Psoas muscle (tissue), 8 donors: ENCODE results near the gene PRR36. TPM values are rescaled to one million over a fixed set of nuclear protein-coding genes. Genes with fewer than 3 reads are reported as not detected.

Source experiments
- ATAC-seq, 4 donors: fragments of 200-7000 bp; cut with Tn5 transposase; one replicate each; pipeline ENCODE4 v1.9.1; 2020; ENCODE audit warnings: moderate library complexity in 3 of 4, mild to moderate bottlenecking in 2 of 4
- DNase-seq, 2 donors: peaks; one replicate each; pipeline ENCODE4 v3.0.0-alpha.2; 2020
- H3K27ac ChIP-seq: fragments of 200-600 bp; one replicate; pipeline ENCODE4 v1.8.0; 2022
- H3K27me3 ChIP-seq, 3 donors: fragments of 200-600 bp in 1 of 3; one replicate each; pipeline versions ENCODE4 v1.6.1 to v1.8.0; 2013 to 2022; ENCODE audit warnings: low read length in 2 of 3, mild to moderate bottlenecking in 2 of 3, moderate library complexity in 1 of 3; ENCODE audit not compliant: insufficient read depth in 3 of 3
- H3K36me3 ChIP-seq, 2 donors: fragments of 200-600 bp in 1 of 2; one replicate each; pipeline versions ENCODE4 v1.6.1 to v1.8.0; 2013 to 2022; ENCODE audit warnings: low read depth in 1 of 2, mild to moderate bottlenecking in 1 of 2, moderate library complexity in 1 of 2; ENCODE audit not compliant: insufficient read depth in 1 of 2
- H3K4me1 ChIP-seq: fragments of 200-600 bp; one replicate; pipeline ENCODE4 v1.8.0; 2022
- H3K4me3 ChIP-seq: fragments of 200-600 bp; one replicate; pipeline ENCODE4 v1.8.0; 2022; ENCODE audit warnings: mild to moderate bottlenecking
- H3K9me3 ChIP-seq: fragments of 200-600 bp; one replicate; pipeline ENCODE4 v1.8.0; 2022
- WGBS, 3 donors: extraction: QIAGEN DNeasy Blood & Tissue Kit; methylation state at CpG; one replicate each; pipeline versions ENCODE4 v1.1.6 to v1.1.7; 2013; 5-methylcytosine and 5-hydroxymethylcytosine counted together
- intact Hi-C, 2 donors: fragments of 100-400 bp; cut with DNase I; formaldehyde crosslinking; loops; one replicate each; pipeline versions ENCODE4 v1.11.0 to v1.14.2; 2022
- polyA plus RNA-seq, 3 donors: library from polyadenylated mRNA; stranded (reverse); fragments of 200-250 nt; gene quantifications; one replicate each; pipeline ENCODE4 v1.2.3, GENCODE V29; 2013
- total RNA-seq, 4 donors: library from RNA; stranded (reverse); fragmentation: NEBNext Ultra II Directional in 2 of 4; extraction: Animal tissue kit (Norgen Biotek cat#: 25700) in 2 of 4; gene quantifications; one replicate each; pipeline versions ENCODE4 v1.2.1 to v1.2.4, GENCODE V29; 2021 to 2023
- TF ChIP-seq, protein P1 (sequence below): fragments of 200-600 bp; IDR thresholded peaks from one replicate; pipeline ENCODE4 v1.8.0; 2022; ENCODE audit warnings: antibody characterized with exemption
- donor health status: healthy with polysubstance abuse.
- donor health status: DM: no; HTN: no; CAD: no; lungs with moderate emphysema.
- donor health status: Bipolar disorder and iron deficiency.
- donor health status: healthy.
- donor health status: DM: yes; HTN: yes; CAD: no.
- donor health status: DM: no; HTN: no; CAD: no.
- donor health status: DM: no; HTN: no; CAD: no.
- donor health status: DM: yes; HTN: yes; CAD: no.

Gene PRR36
- total and polyA plus RNA-seq, 7 donors: not detected

DNA sequence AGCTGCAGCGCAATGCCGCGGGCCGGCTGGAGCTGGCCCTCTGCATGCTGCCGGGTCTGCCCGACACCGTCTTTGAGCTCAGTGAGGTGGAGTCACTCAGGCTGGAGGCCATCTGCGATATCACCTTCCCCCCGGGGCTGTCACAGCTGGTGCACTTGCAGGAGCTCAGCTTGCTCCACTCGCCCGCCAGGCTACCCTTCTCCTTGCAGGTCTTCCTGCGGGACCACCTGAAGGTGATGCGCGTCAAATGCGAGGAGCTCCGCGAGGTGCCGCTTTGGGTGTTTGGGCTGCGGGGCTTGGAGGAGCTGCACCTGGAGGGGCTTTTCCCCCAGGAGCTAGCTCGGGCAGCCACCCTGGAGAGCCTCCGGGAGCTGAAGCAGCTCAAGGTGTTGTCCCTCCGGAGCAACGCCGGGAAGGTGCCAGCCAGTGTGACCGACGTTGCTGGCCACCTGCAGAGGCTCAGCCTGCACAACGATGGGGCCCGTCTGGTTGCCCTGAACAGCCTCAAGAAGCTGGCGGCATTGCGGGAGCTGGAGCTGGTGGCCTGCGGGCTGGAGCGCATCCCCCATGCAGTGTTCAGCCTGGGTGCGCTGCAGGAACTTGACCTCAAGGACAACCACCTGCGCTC lies 25.7 kb upstream of the PRR36 start:
- H3K4me1 ChIP-seq: peaks cover 18% of the 10 kb centered on the region
- no peak overlapping the region for H3K27ac ChIP-seq
- no peaks in the 10 kb centered on the region for H3K27me3 ChIP-seq
- TF ChIP-seq, protein P1, sequence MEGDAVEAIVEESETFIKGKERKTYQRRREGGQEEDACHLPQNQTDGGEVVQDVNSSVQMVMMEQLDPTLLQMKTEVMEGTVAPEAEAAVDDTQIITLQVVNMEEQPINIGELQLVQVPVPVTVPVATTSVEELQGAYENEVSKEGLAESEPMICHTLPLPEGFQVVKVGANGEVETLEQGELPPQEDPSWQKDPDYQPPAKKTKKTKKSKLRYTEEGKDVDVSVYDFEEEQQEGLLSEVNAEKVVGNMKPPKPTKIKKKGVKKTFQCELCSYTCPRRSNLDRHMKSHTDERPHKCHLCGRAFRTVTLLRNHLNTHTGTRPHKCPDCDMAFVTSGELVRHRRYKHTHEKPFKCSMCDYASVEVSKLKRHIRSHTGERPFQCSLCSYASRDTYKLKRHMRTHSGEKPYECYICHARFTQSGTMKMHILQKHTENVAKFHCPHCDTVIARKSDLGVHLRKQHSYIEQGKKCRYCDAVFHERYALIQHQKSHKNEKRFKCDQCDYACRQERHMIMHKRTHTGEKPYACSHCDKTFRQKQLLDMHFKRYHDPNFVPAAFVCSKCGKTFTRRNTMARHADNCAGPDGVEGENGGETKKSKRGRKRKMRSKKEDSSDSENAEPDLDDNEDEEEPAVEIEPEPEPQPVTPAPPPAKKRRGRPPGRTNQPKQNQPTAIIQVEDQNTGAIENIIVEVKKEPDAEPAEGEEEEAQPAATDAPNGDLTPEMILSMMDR: no peak
- ATAC-seq: no peak
- H3K9me3 ChIP-seq: no peaks in the 10 kb centered on the region
- H3K36me3 ChIP-seq: no peaks in the 10 kb centered on the region
- H3K4me3 ChIP-seq: no peak overlapping the region
- intact Hi-C loops: loop anchor here in 1 of 2 donors (5.0 kb wide), 1 partner anchor 932 kb away; the partner anchor contains the start of genes MBD3L1 and ZNF558
- no peak for DNase-seq
- 87 to 94% (median 87%) methylated on average over 33 to 34 of the region's 34 CpGs for WGBS, 3 donors

DNA sequence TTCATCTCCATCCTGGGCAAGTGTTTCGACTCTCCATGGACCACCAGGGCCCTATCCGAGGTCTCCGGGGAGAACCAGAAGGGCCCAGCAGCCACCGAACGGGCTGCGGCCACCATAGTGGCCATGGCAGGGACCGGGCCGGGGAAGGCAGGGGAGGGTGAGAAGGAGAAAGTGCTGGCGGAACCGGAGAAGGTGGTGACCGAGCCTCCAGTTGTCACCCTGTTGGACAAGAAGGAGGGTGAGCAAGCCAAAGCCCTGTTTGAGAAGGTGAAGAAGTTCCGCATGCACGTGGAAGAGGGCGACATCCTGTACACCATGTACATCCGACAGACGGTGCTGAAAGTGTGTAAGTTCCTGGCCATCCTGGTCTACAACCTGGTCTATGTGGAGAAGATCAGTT lies 24.8 kb upstream of the PRR36 start:
- DNase-seq (no peak), ATAC-seq (no peak)
- 91 to 92% (median 91%) methylated on average over 16 of the region's 16 CpGs for WGBS, 3 donors
- TF ChIP-seq, protein P1: no peak
- Histone ChIP-seq H3K4me3 (no peak overlapping the region), H3K36me3 (no peaks in the 10 kb centered on the region), H3K4me1 (peaks cover 14% of the 10 kb centered on the region), H3K9me3 (no peaks in the 10 kb centered on the region), H3K27ac (no peak overlapping the region), H3K27me3 (peaks cover 0 to 1% (median 0%) of the 10 kb centered on the region in 3 donors)
- intact Hi-C loops: no loop called here

DNA sequence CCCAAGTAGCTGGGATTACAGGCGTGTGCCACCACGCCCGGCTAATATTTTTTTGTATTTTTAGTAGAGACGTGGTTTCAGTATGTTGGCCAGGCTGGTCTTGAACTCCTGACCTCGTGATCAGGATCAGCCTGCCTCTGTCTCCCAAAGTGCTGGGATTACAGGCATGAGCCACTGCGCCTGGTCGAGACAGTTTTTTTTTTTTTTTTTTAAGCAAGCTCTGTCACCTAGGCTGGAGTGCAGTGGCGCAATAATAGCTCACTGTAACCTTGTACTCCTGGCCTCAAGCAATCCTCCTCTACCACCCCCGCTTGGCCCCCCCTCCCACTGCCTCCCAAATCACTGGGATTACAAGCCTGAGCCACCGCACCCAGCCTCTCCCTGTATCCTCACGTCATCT lies 23.1 kb upstream of the PRR36 start:
- 84 to 85% (median 84%) methylated on average over 11 of the region's 11 CpGs for WGBS, 3 donors
- TF ChIP-seq, protein P1: no peak
- Histone ChIP-seq H3K9me3 (no peaks in the 10 kb centered on the region), H3K27ac (no peak overlapping the region), H3K36me3 (no peaks in the 10 kb centered on the region), H3K4me3 (no peak overlapping the region), H3K27me3 (peaks cover 0 to 15% (median 0%) of the 10 kb centered on the region in 3 donors), H3K4me1 (peaks cover 6% of the 10 kb centered on the region)
- no peak for DNase-seq
- no peak for ATAC-seq
- intact Hi-C loops: no loop called here

DNA sequence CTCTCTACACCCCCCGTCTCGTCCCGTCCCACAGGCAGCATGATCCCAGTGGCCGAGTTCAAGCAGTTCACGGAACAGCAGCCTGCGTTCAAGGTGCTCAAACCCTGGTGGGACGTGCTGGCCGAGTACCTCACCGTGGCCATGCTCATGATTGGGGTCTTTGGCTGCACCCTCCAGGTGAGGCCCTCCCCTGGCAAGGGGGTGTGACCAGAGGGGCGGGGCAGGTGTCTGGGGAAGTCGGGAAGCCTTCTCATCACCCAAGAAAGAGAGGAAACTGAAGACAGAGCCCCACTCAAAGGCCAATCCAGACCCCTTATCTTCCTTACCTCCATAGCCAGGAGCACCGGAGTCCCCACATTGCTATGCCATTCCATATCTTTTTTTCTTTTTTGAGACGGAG lies 21.4 kb upstream of the PRR36 start:
- H3K36me3 ChIP-seq: no peaks in the 10 kb centered on the region
- H3K27me3 ChIP-seq: peaks cover 0 to 15% (median 0%) of the 10 kb centered on the region in 3 donors
- no peaks in the 10 kb centered on the region for H3K9me3 ChIP-seq
- no peak for ATAC-seq
- no peak overlapping the region for H3K4me3 ChIP-seq
- DNase-seq: no peak
- intact Hi-C loops: no loop called here
- WGBS, 3 donors: 82 to 84% (median 82%) methylated on average over 13 of the region's 13 CpGs
- no peak overlapping the region for H3K27ac ChIP-seq
- H3K4me1 ChIP-seq: peaks cover 5% of the 10 kb centered on the region
- TF ChIP-seq, protein P1: no peak
